Uterus (tissue), 4 donors: Measurements from ENCODE around the gene PTPRF. TPM values are rescaled to one million over a fixed set of nuclear protein-coding genes. Genes with fewer than 3 reads are reported as not detected.

Experiments used
- DNase-seq, 2 donors: peaks; one replicate each; pipeline ENCODE4 v3.0.0-alpha.2; 2019 to 2020
- H3K27ac ChIP-seq, 2 donors: fragments of 200-600 bp; sonication (generic); 1 replicate in 1 of 2; 2 replicates in 1 of 2; pipeline ENCODE4 v1.5.1; 2016 to 2018
- H3K27me3 ChIP-seq, 2 donors: fragments of 200-600 bp; sonication (generic); one replicate each; pipeline ENCODE4 v1.5.1; 2018 to 2019; ENCODE audit warnings: control low read depth in 1 of 2
- H3K36me3 ChIP-seq, 2 donors: fragments of 200-600 bp; sonication (generic); one replicate each; pipeline ENCODE4 v1.5.1; 2019; ENCODE audit warnings: control low read depth in 1 of 2
- H3K4me1 ChIP-seq, 2 donors: fragments of 200-600 bp; sonication (generic); one replicate each; pipeline ENCODE4 v1.5.1; 2018 to 2019; ENCODE audit warnings: control low read depth in 1 of 2
- H3K4me3 ChIP-seq, 2 donors: fragments of 200-600 bp; sonication (generic); 1 replicate in 1 of 2; 2 replicates in 1 of 2; pipeline ENCODE4 v1.5.1; 2018 to 2019; ENCODE audit warnings: mild to moderate bottlenecking in 1 of 2
- H3K9me3 ChIP-seq, 2 donors: fragments of 200-600 bp; sonication (generic); one replicate each; pipeline ENCODE4 v1.5.1; 2019; ENCODE audit warnings: control low read depth in 1 of 2
- POLR2A ChIP-seq, 2 donors: fragments of 450-650 bp; IDR thresholded peaks; one replicate each; pipeline ENCODE4 v1.6.1; 2016; ENCODE audit warnings: antibody characterized with exemption in 2 of 2, mild to moderate bottlenecking in 1 of 2, moderate library complexity in 1 of 2
- intact Hi-C: fragments of 100-400 bp; cut with DNase I; formaldehyde crosslinking; loops from one replicate; pipeline ENCODE4 v1.15.1; 2023; ENCODE audit warnings: low total_unique reads
- total RNA-seq, 4 donors: library from RNA; depleted of rRNA in 3 of 4; stranded (reverse); fragments of >200 nt in 3 of 4; gene quantifications; one replicate each; pipeline versions ENCODE4 v1.1.0 to v1.2.4, GENCODE V29; 2014 to 2023
- TF ChIP-seq, protein P1 (sequence below), 4 experiments: fragments of 200-600 bp in 2 of 4; fragments of 450-650 bp in 2 of 4; sonication (generic) in 2 of 4; IDR thresholded peaks; one replicate each; pipeline ENCODE4 v1.5.1; 2016 to 2019; ENCODE audit warnings: antibody characterized with exemption in 4 of 4, mild to moderate bottlenecking in 2 of 4, moderate library complexity in 1 of 4
- donor health status: DM: yes; HTN: yes; CAD: no.

The PTPRF gene
- total RNA-seq, 4 donors from 2014 or later, result 24.7 to 172 (median 124) TPM

DNA sequence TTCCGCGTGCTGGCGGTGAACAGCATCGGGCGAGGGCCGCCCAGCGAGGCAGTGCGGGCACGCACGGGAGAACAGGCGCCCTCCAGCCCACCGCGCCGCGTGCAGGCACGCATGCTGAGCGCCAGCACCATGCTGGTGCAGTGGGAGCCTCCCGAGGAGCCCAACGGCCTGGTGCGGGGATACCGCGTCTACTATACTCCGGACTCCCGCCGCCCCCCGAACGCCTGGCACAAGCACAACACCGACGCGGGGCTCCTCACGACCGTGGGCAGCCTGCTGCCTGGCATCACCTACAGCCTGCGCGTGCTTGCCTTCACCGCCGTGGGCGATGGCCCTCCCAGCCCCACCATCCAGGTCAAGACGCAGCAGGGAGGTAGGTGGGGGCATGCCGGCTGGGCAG is 60.5 kb downstream of the PTPRF start:
- TF ChIP-seq POLR2A (IDR thresholded peaks at IDR 0.05), result no peak
- TF ChIP-seq, protein P1, sequence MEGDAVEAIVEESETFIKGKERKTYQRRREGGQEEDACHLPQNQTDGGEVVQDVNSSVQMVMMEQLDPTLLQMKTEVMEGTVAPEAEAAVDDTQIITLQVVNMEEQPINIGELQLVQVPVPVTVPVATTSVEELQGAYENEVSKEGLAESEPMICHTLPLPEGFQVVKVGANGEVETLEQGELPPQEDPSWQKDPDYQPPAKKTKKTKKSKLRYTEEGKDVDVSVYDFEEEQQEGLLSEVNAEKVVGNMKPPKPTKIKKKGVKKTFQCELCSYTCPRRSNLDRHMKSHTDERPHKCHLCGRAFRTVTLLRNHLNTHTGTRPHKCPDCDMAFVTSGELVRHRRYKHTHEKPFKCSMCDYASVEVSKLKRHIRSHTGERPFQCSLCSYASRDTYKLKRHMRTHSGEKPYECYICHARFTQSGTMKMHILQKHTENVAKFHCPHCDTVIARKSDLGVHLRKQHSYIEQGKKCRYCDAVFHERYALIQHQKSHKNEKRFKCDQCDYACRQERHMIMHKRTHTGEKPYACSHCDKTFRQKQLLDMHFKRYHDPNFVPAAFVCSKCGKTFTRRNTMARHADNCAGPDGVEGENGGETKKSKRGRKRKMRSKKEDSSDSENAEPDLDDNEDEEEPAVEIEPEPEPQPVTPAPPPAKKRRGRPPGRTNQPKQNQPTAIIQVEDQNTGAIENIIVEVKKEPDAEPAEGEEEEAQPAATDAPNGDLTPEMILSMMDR (IDR thresholded peaks at IDR 0.05), result no peak
- Histone ChIP-seq H3K36me3 (no peaks in the 10 kb centered on the region), H3K4me1 (no peaks in the 10 kb centered on the region), H3K4me3 (no peak overlapping the region), H3K27ac (no peak overlapping the region), H3K9me3 (no peaks in the 10 kb centered on the region), H3K27me3 (no peaks in the 10 kb centered on the region)
- no peak for DNase-seq
- intact Hi-C loops, result no loop called here

DNA sequence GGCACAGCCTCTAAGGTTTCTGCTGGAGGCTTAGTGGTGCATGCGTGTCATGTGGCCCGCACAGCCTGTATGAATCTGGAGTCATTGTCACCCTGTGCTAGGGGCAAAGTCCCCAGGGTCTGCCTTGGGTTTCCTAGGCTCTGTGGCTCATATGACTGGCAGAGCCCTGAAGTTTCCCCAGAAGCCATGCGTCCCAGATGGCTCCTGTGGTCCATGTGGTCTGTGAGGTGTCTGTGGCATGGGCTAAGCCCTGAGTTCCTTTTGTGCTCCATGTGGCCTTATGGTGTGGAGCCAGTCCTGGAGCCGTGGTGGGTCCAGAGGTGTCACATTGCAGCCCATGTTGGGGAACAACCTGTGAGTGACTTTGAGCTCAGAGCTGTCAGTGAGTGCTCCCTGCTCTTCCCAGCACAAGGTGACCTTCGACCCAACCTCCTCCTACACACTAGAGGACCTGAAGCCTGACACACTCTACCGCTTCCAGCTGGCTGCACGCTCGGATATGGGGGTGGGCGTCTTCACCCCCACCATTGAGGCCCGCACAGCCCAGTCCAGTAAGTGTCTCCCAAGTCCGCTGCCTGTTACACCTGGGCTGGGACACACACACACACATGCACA is 61.5 kb downstream of the PTPRF start:
- no peaks in the 10 kb centered on the region for H3K9me3 ChIP-seq
- TF ChIP-seq POLR2A (IDR thresholded peaks at IDR 0.05), result no peak
- TF ChIP-seq, protein P1 (IDR thresholded peaks at IDR 0.05), result no peak
- H3K4me3 ChIP-seq, result no peak overlapping the region
- no peak for DNase-seq
- intact Hi-C loops, result no loop called here
- no peaks in the 10 kb centered on the region for H3K36me3 ChIP-seq
- no peaks in the 10 kb centered on the region for H3K4me1 ChIP-seq
- no peak overlapping the region for H3K27ac ChIP-seq
- no peaks in the 10 kb centered on the region for H3K27me3 ChIP-seq

DNA sequence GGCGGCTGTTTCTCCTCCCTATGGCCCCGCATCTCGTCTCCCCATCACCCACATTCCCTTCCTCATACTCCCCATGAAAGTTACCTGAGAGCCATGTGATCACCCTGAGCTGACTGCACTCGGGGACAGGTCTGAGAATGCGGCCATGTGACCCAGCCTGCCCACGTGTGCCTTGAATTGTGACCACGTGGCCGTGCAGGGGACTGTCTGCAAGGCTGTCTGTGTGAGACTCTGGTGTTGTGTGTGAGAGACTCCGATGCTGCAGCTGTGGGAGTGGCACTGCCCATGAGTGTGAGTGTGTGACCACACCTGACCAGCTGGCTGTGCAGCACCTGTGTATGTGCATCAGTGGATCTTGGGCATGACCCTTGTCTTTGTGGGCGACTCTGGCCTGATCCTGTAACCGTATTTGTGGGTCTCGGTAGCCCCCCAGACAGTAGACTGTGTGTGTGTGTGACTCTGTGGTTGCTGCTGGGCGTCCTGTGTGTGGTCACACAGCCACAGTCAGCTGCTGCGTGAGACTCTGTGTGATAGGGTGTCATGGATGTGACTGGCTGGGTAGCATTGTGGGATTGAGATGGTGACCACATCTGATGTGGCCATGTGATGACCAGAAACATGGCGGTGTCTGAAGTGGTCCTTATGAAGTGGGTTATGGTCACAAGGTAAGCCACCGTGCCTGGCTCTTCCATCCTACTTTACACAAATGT is 62.4 kb downstream of the PTPRF start:
- intact Hi-C loops, result no loop called here
- no peaks in the 10 kb centered on the region for H3K36me3 ChIP-seq
- TF ChIP-seq POLR2A (IDR thresholded peaks at IDR 0.05), result no peak
- TF ChIP-seq, protein P1 (IDR thresholded peaks at IDR 0.05), result no peak

GRCh38 chr1:43596579-43596978 is 65.9 kb downstream of the PTPRF start:
- H3K27me3 ChIP-seq, result no peaks in the 10 kb centered on the region
- no peak overlapping the region for H3K4me3 ChIP-seq
- no peaks in the 10 kb centered on the region for H3K9me3 ChIP-seq
- intact Hi-C loops, result no loop called here
- no peaks in the 10 kb centered on the region for H3K4me1 ChIP-seq
- no peak for DNase-seq
- no peak overlapping the region for H3K27ac ChIP-seq
- TF ChIP-seq, protein P1 (IDR thresholded peaks at IDR 0.05), result no peak
- no peak for TF ChIP-seq POLR2A (IDR thresholded peaks at IDR 0.05)
- no peaks in the 10 kb centered on the region for H3K36me3 ChIP-seq

More for the DNA sequence above, 62.4 kb downstream of the PTPRF start:
- Histone ChIP-seq H3K4me1 (no peaks in the 10 kb centered on the region), H3K4me3 (no peak overlapping the region), H3K27ac (no peak overlapping the region), H3K9me3 (no peaks in the 10 kb centered on the region), H3K27me3 (no peaks in the 10 kb centered on the region)
- DNase-seq, result no peak

DNA sequence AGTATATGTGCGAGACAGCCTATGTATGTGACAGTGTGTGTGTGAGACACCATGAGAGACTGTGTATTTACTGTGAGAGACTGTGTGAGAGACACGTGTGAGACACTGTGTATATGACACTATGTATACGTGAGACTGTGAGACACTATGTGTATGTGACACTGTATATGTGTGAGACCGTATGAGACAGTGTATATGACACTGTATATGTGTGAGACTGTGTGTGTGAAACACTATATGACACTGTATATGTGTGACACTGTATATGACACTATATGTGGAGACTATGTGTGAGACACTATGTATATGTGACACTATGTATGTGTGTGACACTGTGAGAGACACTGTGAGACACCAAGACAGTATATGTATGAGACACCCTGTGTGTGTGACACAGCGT is 66.3 kb downstream of the PTPRF start:
- no peak overlapping the region for H3K4me3 ChIP-seq

More for the DNA sequence above, 66.3 kb downstream of the PTPRF start:
- Histone ChIP-seq H3K27me3 (no peaks in the 10 kb centered on the region), H3K9me3 (no peaks in the 10 kb centered on the region), H3K36me3 (no peaks in the 10 kb centered on the region), H3K27ac (no peak overlapping the region), H3K4me1 (no peaks in the 10 kb centered on the region)
- intact Hi-C loops, result no loop called here
- no peak for DNase-seq
- no peak for TF ChIP-seq POLR2A (IDR thresholded peaks at IDR 0.05)
